CD14-positive monocyte (primary cell): ENCODE results near the gene DPH3. TPM values are rescaled to one million over a fixed set of nuclear protein-coding genes. Genes with fewer than 3 reads are reported as not detected.

Experiments used
- DNase-seq, 3 donors: peaks; one replicate each; pipeline ENCODE4 v3.0.0-alpha.2; 2011 to 2022
- H2AFZ ChIP-seq: 2 replicates; pipeline ENCODE4 v1.6.0; 2012; ENCODE audit warnings: mild to moderate bottlenecking, low read depth, low read length, inconsistent platforms; ENCODE audit not compliant: insufficient read depth, poor library complexity, severe bottlenecking
- H3K27ac ChIP-seq, 2 donors: 1 replicate in 1 of 2; 2 replicates in 1 of 2; pipeline ENCODE4 v1.5.1; 2012 to 2013; ENCODE audit warnings: low read length in 2 of 2, control low read depth in 1 of 2, inconsistent platforms in 1 of 2, low read depth in 1 of 2, mild to moderate bottlenecking in 1 of 2
- H3K27me3 ChIP-seq, 2 donors: one replicate each; pipeline versions ENCODE4 v1.6.0 to v1.6.1; 2011 to 2013; ENCODE audit warnings: low read length in 2 of 2; ENCODE audit not compliant: control insufficient read depth in 2 of 2, insufficient read depth in 2 of 2
- H3K36me3 ChIP-seq, 2 donors: replicated peaks in 1 of 2; 1 replicate in 1 of 2; 2 replicates in 1 of 2; pipeline versions ENCODE4 v1.5.1 to v1.6.1; 2012 to 2013; ENCODE audit warnings: low read length in 2 of 2, control low read depth in 1 of 2, inconsistent platforms in 1 of 2, mild to moderate bottlenecking in 1 of 2; ENCODE audit not compliant: insufficient read depth in 2 of 2, control insufficient read depth in 1 of 2
- H3K4me1 ChIP-seq, 2 donors: 1 replicate in 1 of 2; 2 replicates in 1 of 2; pipeline versions ENCODE4 v1.5.1 to v1.6.1; 2012 to 2013; ENCODE audit warnings: low read length in 2 of 2, control low read depth in 1 of 2, inconsistent platforms in 1 of 2, mild to moderate bottlenecking in 1 of 2, moderate library complexity in 1 of 2; ENCODE audit not compliant: insufficient read depth in 2 of 2, control insufficient read depth in 1 of 2
- H3K4me2 ChIP-seq: replicated peaks from 2 replicates; pipeline ENCODE3; 2012; ENCODE audit warnings: low read length, moderate library complexity, mild to moderate bottlenecking; ENCODE audit not compliant: poor library complexity, severe bottlenecking; ENCODE audit errors: extremely low read depth
- H3K4me3 ChIP-seq, 3 experiments: fragments of 200-600 bp in 1 of 3; sonication (generic) in 1 of 3; replicated peaks in 1 of 3; 1 replicate in 2 of 3; 2 replicates in 1 of 3; pipeline ENCODE4 v1.5.1; 2011 to 2013; ENCODE audit warnings: low read length in 3 of 3, mild to moderate bottlenecking in 3 of 3, control low read depth in 2 of 3, low read depth in 2 of 3, inconsistent platforms in 1 of 3, moderate library complexity in 1 of 3
- H3K79me2 ChIP-seq: 2 replicates; pipeline ENCODE4 v1.6.0; 2012; ENCODE audit warnings: mild to moderate bottlenecking, control low read depth, inconsistent platforms, low read length, moderate library complexity; ENCODE audit not compliant: insufficient read depth
- H3K9ac ChIP-seq: 2 replicates; pipeline ENCODE4 v1.6.0; 2017; ENCODE audit warnings: low read length, mild to moderate bottlenecking; ENCODE audit not compliant: insufficient read depth, poor library complexity, severe bottlenecking
- H3K9me3 ChIP-seq, 2 donors: replicated peaks in 1 of 2; 1 replicate in 1 of 2; 2 replicates in 1 of 2; pipeline versions ENCODE4 v1.5.1 to v1.6.1; 2012 to 2013; ENCODE audit warnings: low read length in 2 of 2, control low read depth in 1 of 2; ENCODE audit not compliant: control insufficient read depth in 1 of 2, insufficient read depth in 1 of 2
- H4K20me1 ChIP-seq: 2 replicates; pipeline ENCODE4 v1.6.0; 2012; ENCODE audit warnings: mild to moderate bottlenecking, low read length, control low read depth, moderate library complexity; ENCODE audit not compliant: insufficient read depth
- H3K27ac Mint-ChIP-seq, 7 donors: one replicate each; pipeline ENCODE4 v1.8.0; 2020; ENCODE audit warnings: mild to moderate bottlenecking in 7 of 7, mixed read lengths in 7 of 7, moderate library complexity in 6 of 7, inconsistent platforms in 2 of 7
- H3K27me3 Mint-ChIP-seq, 3 donors: one replicate each; pipeline ENCODE4 v1.8.0; 2021 to 2022; ENCODE audit warnings: low read depth in 3 of 3, mild to moderate bottlenecking in 3 of 3, mixed read lengths in 3 of 3, moderate library complexity in 3 of 3, inconsistent platforms in 1 of 3
- H3K36me3 Mint-ChIP-seq, 2 donors: one replicate each; pipeline ENCODE4 v1.8.0; 2020; ENCODE audit warnings: mixed read lengths in 2 of 2, inconsistent platforms in 1 of 2, mild to moderate bottlenecking in 1 of 2
- H3K4me1 Mint-ChIP-seq: one replicate; pipeline ENCODE4 v1.8.0; 2020; ENCODE audit warnings: mild to moderate bottlenecking, mixed read lengths
- H3K4me3 Mint-ChIP-seq, 2 donors: one replicate each; pipeline ENCODE4 v1.8.0; 2020; ENCODE audit warnings: mild to moderate bottlenecking in 2 of 2, mixed read lengths in 2 of 2, moderate library complexity in 1 of 2
- H3K9me3 Mint-ChIP-seq, 7 donors: one replicate each; pipeline ENCODE4 v1.8.0; 2020 to 2022; ENCODE audit warnings: mixed read lengths in 7 of 7, mild to moderate bottlenecking in 6 of 7, moderate library complexity in 6 of 7, inconsistent platforms in 2 of 7
- CTCF ChIP-seq: fragments of 200-600 bp; IDR thresholded peaks from one replicate; pipeline ENCODE4 v1.8.0; 2022; ENCODE audit warnings: antibody characterized with exemption, mild to moderate bottlenecking
- WGBS: methylation state at CpG from one replicate; pipeline ENCODE4 v1.1.5; 2013; ENCODE audit warnings: missing lambda C conversion rate; ENCODE audit not compliant: insufficient coverage; 5-methylcytosine and 5-hydroxymethylcytosine counted together
- intact Hi-C, 2 donors: fragments of 100-400 bp; cut with micrococcal nuclease; formaldehyde crosslinking; loops; one replicate each; pipeline versions ENCODE4 v1.15.0 to v1.15.1; 2023
- polyA plus RNA-seq, 3 donors: library from polyadenylated mRNA; depleted of rRNA in 1 of 3; unstranded in 2 of 3; stranded (reverse) in 1 of 3; fragments of 300-500 nt in 2 of 3; fragments of >200 nt in 1 of 3; fragmentation: Illumina TruSeq in 2 of 3; gene quantifications; 1 replicate in 2 of 3; 2 replicates in 1 of 3; pipeline ENCODE4 v1.2.3, GENCODE V29; 2012 to 2021

The DPH3 gene
- polyA plus RNA-seq, 3 donors = 9.2 to 42.0 (median 33.7) TPM

- H3K9me3 Mint-ChIP-seq = no peaks in the 10 kb centered on the region
- Histone ChIP-seq H3K4me3 (no peak overlapping the region), H3K27me3 (no peaks in the 10 kb centered on the region), H3K9me3 (no peaks in the 10 kb centered on the region), H3K79me2 (no peaks in the 10 kb centered on the region), H2AFZ (no peak overlapping the region), H3K9ac (no peak overlapping the region), H3K4me2 (no peak overlapping the region), H3K4me1 (no peaks in the 10 kb centered on the region), H4K20me1 (no peaks in the 10 kb centered on the region), H3K27ac (no peak overlapping the region), H3K36me3 (peaks cover 12 to 59% of the 10 kb centered on the region in 2 donors)
- peaks cover 15% of the 10 kb centered on the region for H3K4me1 Mint-ChIP-seq
- no peak for DNase-seq
- intact Hi-C loops = no loop called here
- H3K4me3 Mint-ChIP-seq = no peak overlapping the region
- peaks cover 60 to 65% of the 10 kb centered on the region in 2 donors for H3K36me3 Mint-ChIP-seq
- H3K27ac Mint-ChIP-seq = peak overlapping the region in 1 of 7 donors; percentile 47
- no peaks in the 10 kb centered on the region for H3K27me3 Mint-ChIP-seq
- TF ChIP-seq CTCF = no peak
- WGBS = 90% methylated on average over 3 of the region's 5 CpGs
These were observed 43.2 kb upstream of the DPH3 start for GRCh38 chr3:16307832-16308531.

- Mint-ChIP-seq H3K4me3 (no peak overlapping the region), H3K27ac (no peak overlapping the region), H3K27me3 (no peaks in the 10 kb centered on the region), H3K36me3 (peaks cover 64 to 65% of the 10 kb centered on the region in 2 donors), H3K9me3 (no peaks in the 10 kb centered on the region), H3K4me1 (peaks cover 6% of the 10 kb centered on the region)
- no peaks in the 10 kb centered on the region for H3K9me3 ChIP-seq
- peaks cover 24 to 77% of the 10 kb centered on the region in 2 donors for H3K36me3 ChIP-seq
- 95% methylated on average over 7 of the region's 7 CpGs for WGBS
- H3K4me2 ChIP-seq = no peak overlapping the region
- no peaks in the 10 kb centered on the region for H3K79me2 ChIP-seq
- DNase-seq = no peak
- no peak overlapping the region for H3K27ac ChIP-seq
- intact Hi-C loops = no loop called here
- no peak overlapping the region for H3K4me3 ChIP-seq
- no peak overlapping the region for H2AFZ ChIP-seq
- H4K20me1 ChIP-seq = no peaks in the 10 kb centered on the region
- no peak overlapping the region for H3K9ac ChIP-seq
- no peaks in the 10 kb centered on the region for H3K27me3 ChIP-seq
- no peak for TF ChIP-seq CTCF
- no peaks in the 10 kb centered on the region for H3K4me1 ChIP-seq
These were observed 40.4 kb upstream of the DPH3 start for GRCh38 chr3:16305111-16305541.
